PFSK-1 (cell line): ENCODE measurements around the gene MRAS.

Experiments used
- FOXP2 ChIP-seq: optimal IDR thresholded peaks from 2 replicates; pipeline ENCODE3; 2011; ENCODE audit warnings: borderline replicate concordance, control low read depth, inconsistent platforms; ENCODE audit not compliant: insufficient read depth; ENCODE audit errors: extremely low read length, extremely low read depth
- POLR2AphosphoS5 ChIP-seq: IDR thresholded peaks from 2 replicates; pipeline ENCODE4 v1.6.1; 2012; ENCODE audit warnings: low read depth, mild to moderate bottlenecking, control low read depth, low read length, moderate library complexity
- SIN3A ChIP-seq: IDR thresholded peaks from 2 replicates; pipeline ENCODE4 v1.6.1; 2012; ENCODE audit warnings: mild to moderate bottlenecking, low read length, moderate library complexity, borderline replicate concordance; ENCODE audit not compliant: insufficient read depth
- TAF1 ChIP-seq: IDR thresholded peaks from 2 replicates; pipeline ENCODE4 v1.6.1; 2012; ENCODE audit warnings: low read length, control low read depth, borderline replicate concordance; ENCODE audit not compliant: insufficient read depth
- TF ChIP-seq, protein P1 (sequence below), 2 experiments: IDR thresholded peaks; 2 replicates each; pipeline versions ENCODE4 v1.6.1 to v1.8.0; 2011 to 2012; ENCODE audit warnings: low read depth in 2 of 2, low read length in 2 of 2, control low read depth in 1 of 2, inconsistent platforms in 1 of 2, mild to moderate bottlenecking in 1 of 2, moderate library complexity in 1 of 2; ENCODE audit not compliant: insufficient read depth in 1 of 2

The MRAS gene

DNA sequence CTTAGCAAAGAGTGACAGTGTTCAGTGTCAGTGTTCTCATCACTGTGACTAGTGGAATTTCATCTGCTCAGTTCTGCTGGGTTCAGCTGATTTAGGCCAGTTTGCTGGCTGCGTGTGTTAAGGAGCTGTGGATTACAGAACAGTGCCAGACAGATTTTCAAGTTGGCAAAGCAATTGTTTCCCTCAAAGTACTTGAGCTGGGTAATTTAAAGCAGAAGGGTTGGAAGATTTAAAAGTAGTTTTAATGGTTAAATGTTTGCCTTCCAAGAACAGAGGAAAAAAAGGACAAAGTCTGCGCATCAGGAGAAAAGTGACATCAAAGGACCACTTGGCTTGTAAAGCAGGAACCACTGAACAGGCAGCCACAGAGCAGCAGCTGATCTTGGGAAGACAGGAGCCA lies 94.7 kb downstream of the MRAS start:
- TF ChIP-seq POLR2AphosphoS5 (no peak), FOXP2 (no peak)

DNA sequence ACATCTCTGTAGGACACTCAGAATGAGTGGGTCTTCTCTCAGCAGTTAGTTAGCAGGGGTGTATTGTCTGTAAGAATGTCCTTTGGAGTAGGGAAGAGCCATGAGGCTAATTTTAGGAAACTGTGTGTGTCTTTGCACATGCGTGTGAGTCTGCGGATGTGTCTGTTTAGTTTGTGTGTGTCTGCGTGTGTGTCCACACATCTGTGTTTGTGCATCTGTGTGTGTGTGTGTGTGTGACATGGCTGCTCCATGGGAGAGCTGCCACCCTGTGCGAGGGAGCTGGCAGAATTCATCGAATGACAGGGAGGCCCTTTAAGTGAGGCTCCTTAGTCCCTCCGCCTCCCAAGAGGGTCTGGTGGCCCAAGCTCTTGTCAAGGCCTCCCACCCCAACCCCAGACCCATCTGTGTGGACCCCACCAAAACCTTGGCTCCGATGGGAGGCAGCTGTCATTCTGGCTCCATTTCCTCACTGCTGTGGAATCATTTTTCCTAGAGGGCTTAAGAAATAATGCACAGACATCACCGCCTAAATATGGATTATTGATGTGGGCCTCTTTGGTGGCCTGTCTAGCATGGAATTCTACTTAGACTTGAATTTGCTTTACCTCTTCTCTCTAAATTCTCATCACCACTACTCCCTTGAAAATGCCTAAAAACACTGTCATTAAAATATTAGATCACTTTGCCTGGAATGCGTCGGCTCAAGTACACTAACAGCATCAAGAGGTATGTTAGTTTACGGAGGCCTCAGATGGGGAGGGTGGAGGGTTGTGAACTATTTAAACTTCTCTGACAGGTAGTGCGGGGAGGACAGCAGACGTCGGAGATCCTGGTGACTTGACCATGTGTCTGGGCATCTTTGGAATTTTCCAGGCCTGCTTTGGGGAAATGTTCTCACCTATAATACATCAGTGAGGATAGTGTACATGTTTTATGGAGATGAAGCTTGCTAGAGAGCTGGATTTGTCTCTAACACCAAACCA lies 95.4 kb downstream of the MRAS start:
- TF ChIP-seq FOXP2: no peak
- TF ChIP-seq POLR2AphosphoS5: no peak
- TF ChIP-seq, protein P1, sequence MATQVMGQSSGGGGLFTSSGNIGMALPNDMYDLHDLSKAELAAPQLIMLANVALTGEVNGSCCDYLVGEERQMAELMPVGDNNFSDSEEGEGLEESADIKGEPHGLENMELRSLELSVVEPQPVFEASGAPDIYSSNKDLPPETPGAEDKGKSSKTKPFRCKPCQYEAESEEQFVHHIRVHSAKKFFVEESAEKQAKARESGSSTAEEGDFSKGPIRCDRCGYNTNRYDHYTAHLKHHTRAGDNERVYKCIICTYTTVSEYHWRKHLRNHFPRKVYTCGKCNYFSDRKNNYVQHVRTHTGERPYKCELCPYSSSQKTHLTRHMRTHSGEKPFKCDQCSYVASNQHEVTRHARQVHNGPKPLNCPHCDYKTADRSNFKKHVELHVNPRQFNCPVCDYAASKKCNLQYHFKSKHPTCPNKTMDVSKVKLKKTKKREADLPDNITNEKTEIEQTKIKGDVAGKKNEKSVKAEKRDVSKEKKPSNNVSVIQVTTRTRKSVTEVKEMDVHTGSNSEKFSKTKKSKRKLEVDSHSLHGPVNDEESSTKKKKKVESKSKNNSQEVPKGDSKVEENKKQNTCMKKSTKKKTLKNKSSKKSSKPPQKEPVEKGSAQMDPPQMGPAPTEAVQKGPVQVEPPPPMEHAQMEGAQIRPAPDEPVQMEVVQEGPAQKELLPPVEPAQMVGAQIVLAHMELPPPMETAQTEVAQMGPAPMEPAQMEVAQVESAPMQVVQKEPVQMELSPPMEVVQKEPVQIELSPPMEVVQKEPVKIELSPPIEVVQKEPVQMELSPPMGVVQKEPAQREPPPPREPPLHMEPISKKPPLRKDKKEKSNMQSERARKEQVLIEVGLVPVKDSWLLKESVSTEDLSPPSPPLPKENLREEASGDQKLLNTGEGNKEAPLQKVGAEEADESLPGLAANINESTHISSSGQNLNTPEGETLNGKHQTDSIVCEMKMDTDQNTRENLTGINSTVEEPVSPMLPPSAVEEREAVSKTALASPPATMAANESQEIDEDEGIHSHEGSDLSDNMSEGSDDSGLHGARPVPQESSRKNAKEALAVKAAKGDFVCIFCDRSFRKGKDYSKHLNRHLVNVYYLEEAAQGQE (IDR thresholded peaks at IDR 0.05; ENCODE audit: insufficient read depth in 1 of 2, low read depth in 2 of 2, low read length in 2 of 2): no peak
- TF ChIP-seq SIN3A: no peak
- TF ChIP-seq TAF1: no peak

DNA sequence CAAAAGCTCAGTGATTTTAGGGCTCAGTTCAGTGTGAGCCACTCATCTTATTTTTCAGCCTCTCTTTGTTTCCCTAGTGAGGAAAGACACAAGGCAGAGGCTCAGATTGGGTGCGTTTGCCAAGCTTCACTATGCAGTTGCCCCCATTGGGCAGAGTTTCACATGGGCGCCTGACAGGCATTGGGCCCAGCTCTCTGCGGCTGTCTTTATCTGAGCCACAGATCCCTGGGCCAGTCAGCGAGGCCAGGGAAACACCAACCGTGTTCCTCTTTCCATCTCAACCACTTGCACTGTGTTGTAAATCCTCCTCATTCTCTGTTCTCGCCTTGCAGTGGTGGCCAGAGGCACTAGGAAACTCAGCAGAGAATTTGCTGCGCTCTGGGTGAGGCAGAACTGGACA lies 96.9 kb downstream of the MRAS start:
- TF ChIP-seq FOXP2 (no peak), SIN3A (no peak), TAF1 (no peak), POLR2AphosphoS5 (no peak)
- TF ChIP-seq, protein P1 (IDR thresholded peaks at IDR 0.05; ENCODE audit: insufficient read depth in 1 of 2, low read depth in 2 of 2, low read length in 2 of 2): no peak

DNA sequence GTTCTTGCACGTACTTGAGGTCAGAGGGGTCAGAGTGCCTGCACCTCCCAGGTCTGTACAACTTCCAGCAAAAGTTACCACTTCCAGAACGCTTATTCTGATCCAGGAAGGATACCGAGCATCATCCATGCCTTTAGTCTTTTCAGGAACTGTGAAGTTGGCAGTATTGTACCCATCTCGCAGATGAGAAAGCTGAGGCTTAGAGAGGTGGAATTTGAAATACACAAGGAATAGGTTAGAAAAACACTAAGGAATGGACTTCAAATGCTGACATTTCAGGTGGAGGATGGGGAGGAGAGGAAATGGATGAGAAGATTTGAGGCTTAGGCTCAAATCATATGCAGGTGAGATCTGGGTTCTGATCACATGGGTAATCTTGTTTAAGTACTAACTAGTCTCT lies 97.3 kb downstream of the MRAS start:
- TF ChIP-seq POLR2AphosphoS5: no peak
- TF ChIP-seq FOXP2: no peak
- TF ChIP-seq SIN3A: no peak
- no peak for TF ChIP-seq TAF1
- TF ChIP-seq, protein P1 (IDR thresholded peaks at IDR 0.05; ENCODE audit: insufficient read depth in 1 of 2, low read depth in 2 of 2, low read length in 2 of 2): no peak

DNA sequence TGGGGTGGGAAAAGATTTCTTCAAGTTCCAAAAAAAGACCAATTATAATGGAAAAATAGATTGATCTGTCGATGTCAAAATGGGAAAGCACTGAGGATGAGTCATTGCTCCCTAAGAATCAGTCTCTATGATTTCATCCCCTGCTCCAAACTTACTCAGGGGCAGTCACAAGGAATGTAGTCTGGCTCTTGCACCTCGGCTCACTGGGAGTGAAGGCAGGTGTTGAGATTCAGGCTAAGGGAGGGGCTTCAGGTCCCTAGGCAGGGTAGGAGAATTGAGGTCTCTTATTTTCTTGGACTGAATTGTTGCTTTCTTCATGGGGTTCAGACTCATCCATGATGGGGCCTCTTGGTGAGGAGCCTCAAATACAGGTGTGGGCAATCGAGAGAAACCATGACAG lies 100.3 kb downstream of the MRAS start:
- TF ChIP-seq, protein P1 (IDR thresholded peaks at IDR 0.05; ENCODE audit: insufficient read depth in 1 of 2, low read depth in 2 of 2, low read length in 2 of 2): no peak
- no peak for TF ChIP-seq TAF1
- TF ChIP-seq FOXP2: no peak
- no peak for TF ChIP-seq SIN3A
- TF ChIP-seq POLR2AphosphoS5: no peak
